HepG2 (cell line): Measurements from ENCODE around the gene NOTUM. TPM values are rescaled to one million over a fixed set of nuclear protein-coding genes. Genes with fewer than 3 reads are reported as not detected.

ENCODE experiments used
- CSRNP1 ChIP-seq: sonication (generic); formaldehyde crosslinking; IDR thresholded peaks from 2 replicates; pipeline ENCODE4 v1.8.1; 2023; ENCODE audit warnings: mild to moderate bottlenecking, missing genetic modification reagents
- NFRKB ChIP-seq: fragments of 450-650 bp; IDR thresholded peaks from 2 replicates; pipeline ENCODE4 v1.6.1; 2017
- PHF5A ChIP-seq: IDR thresholded peaks from one replicate; pipeline ENCODE4 v1.6.1; 2018; ENCODE audit warnings: low read depth, missing genetic modification reagents; ENCODE audit not compliant: unreplicated experiment
- SOX5 ChIP-seq: IDR thresholded peaks from 2 replicates; pipeline ENCODE4 v1.6.1; 2016; ENCODE audit warnings: borderline replicate concordance
- SP5 ChIP-seq: IDR thresholded peaks from 2 replicates; pipeline ENCODE4 v1.6.1; 2016; ENCODE audit warnings: low read depth, borderline replicate concordance
- TGIF2 ChIP-seq: IDR thresholded peaks from 2 replicates; pipeline ENCODE4 v1.6.1; 2016; ENCODE audit warnings: control low read depth, missing compliant biosample characterization
- ZBTB2 ChIP-seq: sonication (generic); formaldehyde crosslinking; IDR thresholded peaks from 2 replicates; pipeline ENCODE4 v1.8.0; 2022; ENCODE audit warnings: low read depth, missing genetic modification reagents
- ZBTB46 ChIP-seq: sonication (generic); formaldehyde crosslinking; IDR thresholded peaks from 2 replicates; pipeline ENCODE4 v1.4.0; 2020; ENCODE audit warnings: mild to moderate bottlenecking, missing genetic modification reagents, borderline replicate concordance
- ZNF3 ChIP-seq: IDR thresholded peaks from 2 replicates; pipeline ENCODE4 v1.7.0; 2017; ENCODE audit warnings: inconsistent platforms
- ZNF407 ChIP-seq: sonication (generic); formaldehyde crosslinking; IDR thresholded peaks from one replicate; pipeline ENCODE4 v1.5.1; 2020; ENCODE audit warnings: mild to moderate bottlenecking, missing genetic modification reagents; ENCODE audit errors: not compliant biosample characterization
- ZNF770 ChIP-seq: sonication (generic); formaldehyde crosslinking; IDR thresholded peaks from 2 replicates; pipeline ENCODE4 v1.5.0; 2020; ENCODE audit warnings: mild to moderate bottlenecking, missing genetic modification reagents
- ZSCAN5A ChIP-seq: sonication (generic); formaldehyde crosslinking; IDR thresholded peaks from 2 replicates; pipeline ENCODE4 v1.8.0; 2022; ENCODE audit warnings: mild to moderate bottlenecking, missing genetic modification reagents, borderline replicate concordance
- polyA plus RNA-seq, 8 experiments: library from polyadenylated mRNA; depleted of rRNA in 3 of 8; stranded (reverse) in 7 of 8; unstranded in 1 of 8; fragments of >200 nt; fragmentation: Illumina TruSeq in 4 of 8; extraction: Trizol in 4 of 8; gene quantifications; 2 replicates each; pipeline versions ENCODE4 v1.2.1 to v1.2.3, GENCODE V29; 2011 to 2016; ENCODE audit warnings: low read depth in 4 of 8, missing spikeins in 1 of 8, mixed read lengths in 1 of 8; ENCODE audit not compliant: insufficient read depth in 1 of 8
- total RNA-seq, 5 experiments: library from RNA; depleted of rRNA; stranded (reverse); fragments of >200 nt; fragmentation: Illumina TruSeq; extraction: Trizol; gene quantifications; 2 replicates each; pipeline ENCODE4 v1.2.3, GENCODE V29; 2016; ENCODE audit warnings: low read depth in 1 of 5

The NOTUM gene
- total and polyA plus RNA-seq, 2 of the 13 experiments (the other 11 are each of a cell fraction or from before 2014, with no cell fraction given), result 150 to 160 TPM

- TF ChIP-seq ZNF407 (CRISPR knock-in tag), result no peak
- peak; percentile 3; the same call in 1 of the 2 replicates for TF ChIP-seq TGIF2 (CRISPR knock-in tag)
- no peak for TF ChIP-seq ZBTB46 (CRISPR knock-in tag)
- TF ChIP-seq CSRNP1 (CRISPR knock-in tag), result no peak
- no peak for TF ChIP-seq PHF5A (CRISPR knock-in tag)
- no peak for TF ChIP-seq ZSCAN5A (CRISPR knock-in tag)
- TF ChIP-seq NFRKB, result no peak
- peak; percentile 29; the same call in 1 of the 2 replicates for TF ChIP-seq ZBTB2 (CRISPR knock-in tag)
- TF ChIP-seq SOX5 (CRISPR knock-in tag), result peak; percentile 19; the same call in 1 of the 2 replicates
- TF ChIP-seq SP5 (CRISPR knock-in tag), result no peak
- TF ChIP-seq ZNF3, result no peak
- TF ChIP-seq ZNF770 (CRISPR knock-in tag), result no peak
Observed at GRCh38 chr17:81999587-81999975, 38.6 kb upstream of the NOTUM start (continued).
